ENCODE results near the gene MFSD12. TPM values are rescaled to one million over a fixed set of nuclear protein-coding genes. Genes with fewer than 3 reads are reported as not detected.
A peak's percentile ranks its signal among the peaks of the same experiment; 100 is the strongest.

Gene MFSD12
- total RNA-seq, 1 donor from 2014 or later, result 181 TPM

- Histone ChIP-seq H2AFZ (ENCODE audit: low read depth, low read length) (no peak overlapping the region), H3K27me3 (ENCODE audit: insufficient read depth, low read length) (no peaks in the 10 kb centered on the region), H3K9ac (ENCODE audit: low read length) (no peak overlapping the region), H3K4me2 (ENCODE audit: low read length) (no peak overlapping the region), H3K79me2 (ENCODE audit: insufficient read depth, low read length) (peaks cover 54% of the 10 kb centered on the region), H3K27ac (ENCODE audit: low read depth, low read length) (no peak overlapping the region), H3K36me3 (ENCODE audit: insufficient read depth, low read length) (no peaks in the 10 kb centered on the region), H4K20me1 (ENCODE audit: insufficient read depth, low read length) (peaks cover 73% of the 10 kb centered on the region), H3K9me3 (ENCODE audit: insufficient read depth, low read depth, low read length) (no peaks in the 10 kb centered on the region), H3K4me1 (ENCODE audit: insufficient read depth, low read length) (peaks cover 25% of the 10 kb centered on the region), H3K4me3 (ENCODE audit: insufficient read depth, low read depth, low read length) (no peak overlapping the region)
- no peak overlapping the region for H3K27ac Mint-ChIP-seq (ENCODE audit: unreplicated experiment)
- no peak for DNase-seq (ENCODE audit: low read depth)
- no peak overlapping the region for H3K4me3 Mint-ChIP-seq (ENCODE audit: unreplicated experiment)
- H3K9me3 Mint-ChIP-seq (ENCODE audit: unreplicated experiment), result no peaks in the 10 kb centered on the region
- H3K4me1 Mint-ChIP-seq (ENCODE audit: low read depth, unreplicated experiment), result peaks cover 22% of the 10 kb centered on the region
- no peaks in the 10 kb centered on the region for H3K27me3 Mint-ChIP-seq (ENCODE audit: low read depth, unreplicated experiment)
- TF ChIP-seq CTCF (IDR thresholded peaks at IDR 0.05; ENCODE audit: insufficient read depth, low read depth, low read length) (no peak), EZH2 (IDR thresholded peaks at IDR 0.05; ENCODE audit: insufficient read depth, low read length) (no peak)
- peaks cover 15% of the 10 kb centered on the region for H3K36me3 Mint-ChIP-seq (ENCODE audit: low read depth, unreplicated experiment)
- no peak for FAIRE-seq
These were observed 5.6 kb downstream of the MFSD12 start for GRCh38 chr19:3551792-3552095.

GRCh38 chr19:3550947-3551791 lies 6.2 kb downstream of the MFSD12 start:
- H3K9me3 Mint-ChIP-seq (ENCODE audit: unreplicated experiment), result no peaks in the 10 kb centered on the region
- FAIRE-seq (no peak), DNase-seq (ENCODE audit: low read depth) (no peak)
- peaks cover 17% of the 10 kb centered on the region for H3K4me1 Mint-ChIP-seq (ENCODE audit: low read depth, unreplicated experiment)
- H2AFZ ChIP-seq (ENCODE audit: low read depth, low read length), result no peak overlapping the region
- no peak overlapping the region for H3K4me3 ChIP-seq (ENCODE audit: insufficient read depth, low read depth, low read length)
- no peak overlapping the region for H3K27ac ChIP-seq (ENCODE audit: low read depth, low read length)
- peaks cover 73% of the 10 kb centered on the region for H4K20me1 ChIP-seq (ENCODE audit: insufficient read depth, low read length)
- peaks cover 15% of the 10 kb centered on the region for H3K36me3 Mint-ChIP-seq (ENCODE audit: low read depth, unreplicated experiment)
- no peak for TF ChIP-seq CTCF (IDR thresholded peaks at IDR 0.05; ENCODE audit: insufficient read depth, low read depth, low read length)
- TF ChIP-seq EZH2 (IDR thresholded peaks at IDR 0.05; ENCODE audit: insufficient read depth, low read length), result no peak
- H3K9me3 ChIP-seq (ENCODE audit: insufficient read depth, low read depth, low read length), result no peaks in the 10 kb centered on the region
- no peak overlapping the region for H3K4me3 Mint-ChIP-seq (ENCODE audit: unreplicated experiment)
- H3K4me1 ChIP-seq (ENCODE audit: insufficient read depth, low read length), result peaks cover 19% of the 10 kb centered on the region
- H3K9ac ChIP-seq (ENCODE audit: low read length), result no peak overlapping the region
- H3K27me3 Mint-ChIP-seq (ENCODE audit: low read depth, unreplicated experiment), result no peaks in the 10 kb centered on the region
- no peaks in the 10 kb centered on the region for H3K27me3 ChIP-seq (ENCODE audit: insufficient read depth, low read length)
- H3K36me3 ChIP-seq (ENCODE audit: insufficient read depth, low read length), result no peaks in the 10 kb centered on the region
- peak overlapping the region; percentile 41 for H3K27ac Mint-ChIP-seq (ENCODE audit: unreplicated experiment)
- H3K79me2 ChIP-seq (ENCODE audit: insufficient read depth, low read length), result peaks cover 48% of the 10 kb centered on the region
- H3K4me2 ChIP-seq (ENCODE audit: low read length), result no peak overlapping the region

- no peak overlapping the region for H3K27ac ChIP-seq (ENCODE audit: low read depth, low read length)
- Mint-ChIP-seq H3K27ac (ENCODE audit: unreplicated experiment) (no peak overlapping the region), H3K9me3 (ENCODE audit: unreplicated experiment) (no peaks in the 10 kb centered on the region), H3K4me1 (ENCODE audit: low read depth, unreplicated experiment) (peaks cover 11% of the 10 kb centered on the region), H3K36me3 (ENCODE audit: low read depth, unreplicated experiment) (peaks cover 10% of the 10 kb centered on the region), H3K27me3 (ENCODE audit: low read depth, unreplicated experiment) (no peaks in the 10 kb centered on the region), H3K4me3 (ENCODE audit: unreplicated experiment) (no peak overlapping the region)
- peaks cover 35% of the 10 kb centered on the region for H3K79me2 ChIP-seq (ENCODE audit: insufficient read depth, low read length)
- H2AFZ ChIP-seq (ENCODE audit: low read depth, low read length), result no peak overlapping the region
- H3K4me1 ChIP-seq (ENCODE audit: insufficient read depth, low read length), result peaks cover 11% of the 10 kb centered on the region
- DNase-seq (ENCODE audit: low read depth) (no peak), FAIRE-seq (no peak)
- H3K4me2 ChIP-seq (ENCODE audit: low read length), result no peak overlapping the region
- H3K9ac ChIP-seq (ENCODE audit: low read length), result no peak overlapping the region
- H4K20me1 ChIP-seq (ENCODE audit: insufficient read depth, low read length), result peaks cover 73% of the 10 kb centered on the region
- TF ChIP-seq CTCF (IDR thresholded peaks at IDR 0.05; ENCODE audit: insufficient read depth, low read depth, low read length) (no peak), EZH2 (IDR thresholded peaks at IDR 0.05; ENCODE audit: insufficient read depth, low read length) (no peak)
- no peaks in the 10 kb centered on the region for H3K9me3 ChIP-seq (ENCODE audit: insufficient read depth, low read depth, low read length)
- no peaks in the 10 kb centered on the region for H3K27me3 ChIP-seq (ENCODE audit: insufficient read depth, low read length)
- H3K4me3 ChIP-seq (ENCODE audit: insufficient read depth, low read depth, low read length), result no peak overlapping the region
- H3K36me3 ChIP-seq (ENCODE audit: insufficient read depth, low read length), result peaks cover 3% of the 10 kb centered on the region
These were observed 7.6 kb downstream of the MFSD12 start for GRCh38 chr19:3549816-3550215.

All from astrocyte (in vitro differentiated cells and primary cell).